H1 (cell line): ENCODE results near the gene PGK1. TPM values are rescaled to one million over a fixed set of nuclear protein-coding genes. Genes with fewer than 3 reads are reported as not detected.

Source experiments
- CTCF ChIA-PET: fragments of 300-600 bp; sonication (Branson Sonifier 250); formaldehyde crosslinking; loops from one replicate; lab custom pipeline; 2021; ENCODE audit not compliant: partially characterized antibody; lab: Charles Lee
- POLR2A ChIA-PET: fragments of 300-600 bp; sonication (Branson Sonifier 250); formaldehyde crosslinking; loops from one replicate; lab custom pipeline; 2021; ENCODE audit warnings: inconsistent platforms; ENCODE audit not compliant: partially characterized antibody; lab: Charles Lee
- DNase-seq, 2 experiments: peaks; one replicate each; pipeline versions ENCODE4 v3.0.0 to v3.0.0-alpha.2; 2010 to 2022; ENCODE audit warnings: low spot score in 2 of 2, low read depth in 1 of 2, mixed read lengths in 1 of 2
- FAIRE-seq: peaks from 2 replicates; lab custom pipeline; 2011; peaks lifted over from hg19 to GRCh38; lab: Jason Lieb, UNC
- H2AFZ ChIP-seq: 2 replicates; pipeline ENCODE4 v1.8.1; 2012; ENCODE audit warnings: low read length, inconsistent platforms
- H2AK5ac ChIP-seq: 2 replicates; pipeline ENCODE4 v1.6.1; 2013; ENCODE audit warnings: low read depth, low read length
- H2BK120ac ChIP-seq: replicated peaks from 2 replicates; pipeline ENCODE3; 2013; ENCODE audit warnings: low read depth, low read length, inconsistent platforms
- H2BK12ac ChIP-seq: 2 replicates; pipeline ENCODE4 v1.6.1; 2013; ENCODE audit warnings: low read depth, low read length
- H2BK15ac ChIP-seq: 2 replicates; pipeline ENCODE4 v1.6.1; 2013; ENCODE audit warnings: low read length
- H2BK20ac ChIP-seq: 2 replicates; pipeline ENCODE4 v1.6.1; 2013; ENCODE audit warnings: low read length
- H2BK5ac ChIP-seq: 2 replicates; pipeline ENCODE4 v1.6.1; 2013; ENCODE audit warnings: low read depth, low read length
- H3K14ac ChIP-seq: 2 replicates; pipeline ENCODE4 v1.6.1; 2013; ENCODE audit warnings: inconsistent platforms; ENCODE audit not compliant: insufficient read length
- H3K18ac ChIP-seq: 2 replicates; pipeline ENCODE4 v1.6.1; 2013; ENCODE audit warnings: low read length; ENCODE audit errors: extremely low read depth
- H3K23ac ChIP-seq: 2 replicates; pipeline ENCODE4 v1.6.1; 2013; ENCODE audit warnings: inconsistent platforms; ENCODE audit not compliant: insufficient read length
- H3K23me2 ChIP-seq: 2 replicates; pipeline ENCODE4 v1.6.1; 2013; ENCODE audit warnings: low read depth, low read length
- H3K27ac ChIP-seq: 2 replicates; pipeline ENCODE4 v1.6.1; 2011; ENCODE audit warnings: low read depth, low read length, inconsistent platforms
- H3K27me3 ChIP-seq, 4 experiments: replicated peaks in 1 of 4; 1 replicate in 1 of 4; 2 replicates in 3 of 4; pipeline versions ENCODE4 v1.6.1 to v1.8.1; 2011 to 2013; ENCODE audit warnings: low read length in 3 of 4, mild to moderate bottlenecking in 3 of 4, inconsistent platforms in 2 of 4, mixed read lengths in 2 of 4, moderate library complexity in 1 of 4; ENCODE audit not compliant: control insufficient read depth in 3 of 4, insufficient read depth in 3 of 4; ENCODE audit errors: extremely low read depth in 1 of 4
- H3K36me3 ChIP-seq, 4 experiments: 2 replicates each; pipeline versions ENCODE4 v1.6.1 to v1.8.1; 2011 to 2013; ENCODE audit warnings: mild to moderate bottlenecking in 4 of 4, low read length in 3 of 4, moderate library complexity in 2 of 4, control low read depth in 1 of 4, inconsistent platforms in 1 of 4; ENCODE audit not compliant: insufficient read depth in 4 of 4, control insufficient read depth in 2 of 4
- H3K4ac ChIP-seq: replicated peaks from 2 replicates; pipeline ENCODE3; 2013; ENCODE audit warnings: low read length, low read depth, mixed read lengths, inconsistent platforms; ENCODE audit not compliant: insufficient read length
- H3K4me1 ChIP-seq, 4 experiments: replicated peaks in 1 of 4; 1 replicate in 1 of 4; 2 replicates in 3 of 4; pipeline versions ENCODE4 v1.6.1 to v1.8.1; 2011 to 2013; ENCODE audit warnings: low read length in 3 of 4, inconsistent platforms in 2 of 4, mixed read lengths in 1 of 4; ENCODE audit not compliant: insufficient read depth in 4 of 4, control insufficient read depth in 3 of 4
- H3K4me2 ChIP-seq, 2 experiments: 2 replicates each; pipeline versions ENCODE4 v1.6.1 to v1.8.1; 2011 to 2013; ENCODE audit warnings: low read depth in 2 of 2, low read length in 2 of 2, control low read depth in 1 of 2, inconsistent platforms in 1 of 2, mild to moderate bottlenecking in 1 of 2; ENCODE audit not compliant: insufficient read depth in 1 of 2
- H3K4me3 ChIP-seq, 4 experiments: fragments of 200-600, 300-600 bp in 1 of 4; sonication (generic), shearing (Covaris generic), sonication (Bioruptor Twin) in 1 of 4; 2 replicates each; pipeline versions ENCODE4 v1.5.1 to v1.8.1; 2011 to 2016; ENCODE audit warnings: low read length in 4 of 4, low read depth in 3 of 4, control low read depth in 2 of 4, inconsistent platforms in 2 of 4, mild to moderate bottlenecking in 2 of 4, mixed read lengths in 1 of 4, moderate library complexity in 1 of 4; ENCODE audit not compliant: insufficient read depth in 2 of 4; ENCODE audit errors: extremely low read depth in 1 of 4
- H3K56ac ChIP-seq: replicated peaks from 2 replicates; pipeline ENCODE3; 2013; ENCODE audit warnings: low read depth, mild to moderate bottlenecking, mixed read lengths, low read length, inconsistent platforms; ENCODE audit not compliant: insufficient read length
- H3K79me1 ChIP-seq: 2 replicates; pipeline ENCODE4 v1.6.1; 2013; ENCODE audit warnings: low read depth, low read length, control low read depth
- H3K79me2 ChIP-seq, 2 experiments: 2 replicates each; pipeline versions ENCODE4 v1.6.1 to v1.8.1; 2012 to 2013; ENCODE audit warnings: low read length in 2 of 2, mild to moderate bottlenecking in 2 of 2, inconsistent platforms in 1 of 2; ENCODE audit not compliant: insufficient read depth in 2 of 2, control insufficient read depth in 1 of 2
- H3K9ac ChIP-seq, 4 experiments: replicated peaks in 1 of 4; 1 replicate in 1 of 4; 2 replicates in 3 of 4; pipeline versions ENCODE4 v1.6.1 to v1.8.1; 2011 to 2013; ENCODE audit warnings: low read depth in 3 of 4, low read length in 3 of 4, control low read depth in 2 of 4, mild to moderate bottlenecking in 2 of 4, moderate library complexity in 2 of 4, inconsistent platforms in 1 of 4; ENCODE audit errors: extremely low read depth in 1 of 4
- H3K9me3 ChIP-seq, 2 experiments: 2 replicates each; pipeline versions ENCODE4 v1.6.1 to v1.8.1; 2012 to 2013; ENCODE audit warnings: mild to moderate bottlenecking in 2 of 2, moderate library complexity in 2 of 2, control low read depth in 1 of 2, inconsistent platforms in 1 of 2, low read depth in 1 of 2, low read length in 1 of 2, mixed read lengths in 1 of 2; ENCODE audit not compliant: insufficient read depth in 2 of 2
- H4K20me1 ChIP-seq, 2 experiments: replicated peaks in 1 of 2; 2 replicates each; pipeline versions ENCODE3 to v1.8.1; 2011 to 2013; ENCODE audit warnings: inconsistent platforms in 2 of 2, low read length in 2 of 2, mild to moderate bottlenecking in 1 of 2; ENCODE audit not compliant: insufficient read depth in 2 of 2, control insufficient read depth in 1 of 2
- H4K5ac ChIP-seq: 2 replicates; pipeline ENCODE4 v1.6.1; 2013; ENCODE audit warnings: low read length, low read depth, mixed read lengths, inconsistent platforms; ENCODE audit not compliant: insufficient read length
- H4K8ac ChIP-seq: 2 replicates; pipeline ENCODE4 v1.8.0; 2013; ENCODE audit warnings: mild to moderate bottlenecking, moderate library complexity, low read length, inconsistent platforms; ENCODE audit not compliant: insufficient read depth; ENCODE audit errors: extremely low read depth
- H4K91ac ChIP-seq: replicated peaks from 2 replicates; pipeline ENCODE3; 2013; ENCODE audit warnings: low read length, mixed read lengths, inconsistent platforms; ENCODE audit not compliant: insufficient read length
- CBX8 ChIP-seq: fragments of 300-800, 300-1000 bp; sonication (generic); IDR thresholded peaks from 2 replicates; pipeline ENCODE4 v1.7.1; 2016; ENCODE audit warnings: low read depth, low read length, borderline replicate concordance
- CEBPB ChIP-seq: IDR thresholded peaks from 2 replicates; pipeline ENCODE4 v1.6.1; 2012; ENCODE audit warnings: low read depth, low read length
- EGR1 ChIP-seq: IDR thresholded peaks from 2 replicates; pipeline ENCODE4 v1.6.1; 2011; ENCODE audit warnings: low read depth, low read length, borderline replicate concordance
- SIN3A ChIP-seq, 2 experiments: IDR thresholded peaks in 1 of 2; conservative IDR thresholded peaks in 1 of 2; 2 replicates each; pipeline ENCODE4 v1.6.1; 2011 to 2012; ENCODE audit warnings: low read length in 2 of 2, improper control_type of control experiment in 1 of 2, low read depth in 1 of 2, mild to moderate bottlenecking in 1 of 2
- WGBS, 2 experiments: shearing (Covaris generic) in 1 of 2; methylation state at CpG; one replicate each; pipeline versions ENCODE4 v1.1.6 to v1.1.7; 2013 to 2015; ENCODE audit warnings: low lambda C conversion rate in 2 of 2, mixed read lengths in 2 of 2, inconsistent platforms in 1 of 2, low coverage in 1 of 2, missing lambda C conversion rate in 1 of 2; ENCODE audit not compliant: insufficient replicate concordance in 2 of 2, insufficient coverage in 1 of 2, insufficient read length in 1 of 2; ENCODE audit errors: extremely low coverage in 1 of 2, missing lambda C conversion rate in 1 of 2; 5-methylcytosine and 5-hydroxymethylcytosine counted together
- polyA plus RNA-seq, 7 experiments: library from polyadenylated mRNA; depleted of rRNA in 3 of 7; stranded (reverse) in 5 of 7; unstranded in 2 of 7; fragments of >200 nt in 5 of 7; fragments of 200-250 nt in 2 of 7; gene quantifications; 1 replicate in 5 of 7; 2 replicates in 1 of 7; 4 replicates in 1 of 7; pipeline versions ENCODE4 v1.2.1 to v1.2.3, GENCODE V29; 2011 to 2013; ENCODE audit warnings: missing spikeins in 2 of 7, mixed read lengths in 2 of 7
- total RNA-seq: library from RNA; stranded (reverse); fragmentation: NEBNext Ultra II Directional; extraction: Animal tissue kit (Norgen Biotek cat#: 25700); gene quantifications from 2 replicates; pipeline ENCODE4 v1.2.1, GENCODE V29; 2021

PGK1 gene
- total and polyA plus RNA-seq, 2 of the 8 experiments (the other 6 are each of a cell fraction or from before 2014, with no cell fraction given) = 328 to 427 TPM

DNA sequence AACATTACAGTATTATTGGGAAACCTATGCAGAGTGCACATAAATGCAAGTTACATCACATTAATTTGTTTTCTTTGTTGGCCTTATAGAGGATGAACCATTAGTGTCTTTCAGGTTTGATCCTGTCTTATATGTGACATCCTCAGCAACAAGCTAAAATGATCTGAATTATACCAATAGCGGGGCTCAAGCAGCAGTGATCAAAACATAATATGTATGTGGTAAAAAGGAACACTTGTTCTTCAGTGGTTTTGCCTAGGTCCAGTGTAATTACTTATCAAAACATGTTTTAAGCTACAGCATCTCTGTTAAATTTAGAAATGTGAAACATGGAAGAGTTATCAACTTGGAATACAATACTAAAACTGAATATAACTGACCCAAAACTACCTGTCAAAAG, 26.3 kb downstream of the PGK1 start:
- no peak overlapping the region for H4K91ac ChIP-seq
- FAIRE-seq (no peak), DNase-seq (no peak)
- no peaks in the 10 kb centered on the region for H3K27me3 ChIP-seq
- no peak overlapping the region for H2BK15ac ChIP-seq
- H3K4me3 ChIP-seq = no peak overlapping the region
- peaks cover 0 to 58% (median 7%) of the 10 kb centered on the region in 4 experiments; a peak in 6 of 8 replicates for H3K36me3 ChIP-seq
- CTCF ChIA-PET = interaction anchor here (0.7 to 1.2 kb wide), 2 partner anchors 11 to 1282 kb away, joined by 3 read pairs; no protein-coding TSS in a partner anchor
- 88% methylated on average over 1 of the region's 1 CpG; no CpG with 5 or more reads in 1 of the 2 experiments for WGBS, 2 experiments
- H3K4me1 ChIP-seq = no peaks in the 10 kb centered on the region
- no peak overlapping the region for H3K23ac ChIP-seq
- H2BK12ac ChIP-seq = no peak overlapping the region
- H3K79me1 ChIP-seq = no peaks in the 10 kb centered on the region
- no peak overlapping the region for H2BK20ac ChIP-seq
- H4K5ac ChIP-seq = no peak overlapping the region
- no peaks in the 10 kb centered on the region for H4K20me1 ChIP-seq
- TF ChIP-seq SIN3A (conservative IDR thresholded peaks at IDR 0.05 in 1 of 2, IDR thresholded peaks at IDR 0.05 in 1 of 2; ENCODE audit: low read depth in 1 of 2, low read length in 2 of 2) (no peak), CEBPB (no peak), CBX8 (no peak), EGR1 (no peak)
- POLR2A ChIA-PET = interaction anchor here (1.2 to 4.0 kb wide), 3 partner anchors 10 to 28 kb away, joined by 4 to 24 read pairs (median 9); partner anchors contain the start of gene TAF9B
- H3K56ac ChIP-seq = no peak overlapping the region
- H3K9me3 ChIP-seq = no peaks in the 10 kb centered on the region
- H3K18ac ChIP-seq = no peak overlapping the region
- H2AFZ ChIP-seq = no peak overlapping the region
- no peak overlapping the region for H3K14ac ChIP-seq
- no peak overlapping the region for H2BK5ac ChIP-seq
- H3K79me2 ChIP-seq = no peaks in the 10 kb centered on the region
- H4K8ac ChIP-seq = no peak overlapping the region
- H3K23me2 ChIP-seq = no peaks in the 10 kb centered on the region
- no peak overlapping the region for H3K4me2 ChIP-seq
- no peak overlapping the region for H2BK120ac ChIP-seq
- H3K27ac ChIP-seq = no peak overlapping the region
- no peak overlapping the region for H3K4ac ChIP-seq
- no peak overlapping the region for H2AK5ac ChIP-seq
- no peak overlapping the region for H3K9ac ChIP-seq
